ENCODE results near the gene AKAP10. TPM values are rescaled to one million over a fixed set of nuclear protein-coding genes. Genes with fewer than 3 reads are reported as not detected.

The AKAP10 gene
- total and polyA plus RNA-seq, 2 of the 8 experiments (the other 6 are each of a cell fraction or from before 2014, with no cell fraction given): 13.3 to 27.0 TPM

DNA sequence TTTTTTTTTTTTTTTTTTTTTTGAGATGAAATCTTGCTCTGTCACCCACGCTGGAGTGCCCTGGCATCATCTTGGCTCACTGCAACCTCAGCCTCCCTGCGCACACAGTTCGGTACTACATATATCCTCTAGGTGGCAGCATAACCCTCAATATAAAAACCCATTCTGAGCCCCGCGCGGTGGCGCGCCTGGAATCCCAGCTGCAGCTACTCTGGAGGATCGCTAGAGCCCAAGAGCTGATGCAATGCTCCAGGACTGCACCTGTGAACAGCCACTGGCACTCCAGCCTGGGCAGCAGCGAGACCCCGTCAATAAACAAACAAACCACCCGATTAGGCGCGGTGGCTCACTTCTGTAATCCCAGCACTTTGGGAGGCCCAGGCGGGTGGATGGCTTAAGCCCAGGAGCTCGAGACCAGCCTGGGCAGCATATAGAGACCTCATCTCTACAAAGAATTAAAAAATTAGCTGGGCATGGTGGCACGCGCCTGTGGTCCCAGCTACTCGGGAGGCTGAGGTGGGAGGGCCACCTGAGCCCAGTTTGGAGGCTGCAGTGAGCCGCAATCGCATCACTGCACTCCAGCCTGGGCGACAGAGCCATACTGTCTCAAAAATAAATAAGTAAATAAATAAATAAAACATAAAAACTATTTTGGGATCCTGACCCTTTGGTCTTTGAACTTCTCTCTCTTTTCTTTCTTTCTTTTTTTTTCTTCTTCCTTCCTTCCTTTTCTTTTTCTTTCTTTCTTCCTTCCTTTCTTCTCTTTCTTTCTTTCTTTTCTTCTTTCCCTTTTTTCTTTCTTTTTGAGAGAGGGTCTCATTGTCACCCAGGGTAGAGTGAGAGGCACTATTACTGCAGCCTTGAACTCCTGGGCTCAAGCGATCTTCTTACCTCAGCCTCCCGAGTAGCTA, 15.4 kb upstream of the AKAP10 start (continued):
- TF ChIP-seq RAD21 (IDR thresholded peaks at IDR 0.05 in 1 of 2, conservative IDR thresholded peaks at IDR 0.05 in 1 of 2; ENCODE audit: low read depth in 2 of 2, low read length in 2 of 2) (peak; percentile 85 to 91), JUND (IDR thresholded peaks at IDR 0.05; ENCODE audit: low read length) (peak; percentile 82; the same call in 1 of the 2 replicates), TCF12 (IDR thresholded peaks at IDR 0.05; ENCODE audit: low read depth, low read length) (peak; percentile 90; the same call in 1 of the 2 replicates), BRCA1 (IDR thresholded peaks at IDR 0.05; ENCODE audit: low read depth, low read length) (no peak), SUZ12 (IDR thresholded peaks at IDR 0.05; ENCODE audit: low read length) (no peak), MAFK (IDR thresholded peaks at IDR 0.05; ENCODE audit: low read depth, low read length) (0 out of 2 replicates have a peak, but pooled peaks have one; percentile 23)
- TF ChIP-seq, protein P1, sequence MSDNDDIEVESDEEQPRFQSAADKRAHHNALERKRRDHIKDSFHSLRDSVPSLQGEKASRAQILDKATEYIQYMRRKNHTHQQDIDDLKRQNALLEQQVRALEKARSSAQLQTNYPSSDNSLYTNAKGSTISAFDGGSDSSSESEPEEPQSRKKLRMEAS (IDR thresholded peaks at IDR 0.05): peak; percentile 21; the same call in 1 of the 2 replicates
- TF ChIP-seq, protein P2, sequence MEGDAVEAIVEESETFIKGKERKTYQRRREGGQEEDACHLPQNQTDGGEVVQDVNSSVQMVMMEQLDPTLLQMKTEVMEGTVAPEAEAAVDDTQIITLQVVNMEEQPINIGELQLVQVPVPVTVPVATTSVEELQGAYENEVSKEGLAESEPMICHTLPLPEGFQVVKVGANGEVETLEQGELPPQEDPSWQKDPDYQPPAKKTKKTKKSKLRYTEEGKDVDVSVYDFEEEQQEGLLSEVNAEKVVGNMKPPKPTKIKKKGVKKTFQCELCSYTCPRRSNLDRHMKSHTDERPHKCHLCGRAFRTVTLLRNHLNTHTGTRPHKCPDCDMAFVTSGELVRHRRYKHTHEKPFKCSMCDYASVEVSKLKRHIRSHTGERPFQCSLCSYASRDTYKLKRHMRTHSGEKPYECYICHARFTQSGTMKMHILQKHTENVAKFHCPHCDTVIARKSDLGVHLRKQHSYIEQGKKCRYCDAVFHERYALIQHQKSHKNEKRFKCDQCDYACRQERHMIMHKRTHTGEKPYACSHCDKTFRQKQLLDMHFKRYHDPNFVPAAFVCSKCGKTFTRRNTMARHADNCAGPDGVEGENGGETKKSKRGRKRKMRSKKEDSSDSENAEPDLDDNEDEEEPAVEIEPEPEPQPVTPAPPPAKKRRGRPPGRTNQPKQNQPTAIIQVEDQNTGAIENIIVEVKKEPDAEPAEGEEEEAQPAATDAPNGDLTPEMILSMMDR (IDR thresholded peaks at IDR 0.05; ENCODE audit: control extremely low read depth in 1 of 3, insufficient read depth in 1 of 3, low read depth in 1 of 3, low read length in 3 of 3): peak; percentile 63 to 97 (median 74)
- TF ChIP-seq, protein P3, sequence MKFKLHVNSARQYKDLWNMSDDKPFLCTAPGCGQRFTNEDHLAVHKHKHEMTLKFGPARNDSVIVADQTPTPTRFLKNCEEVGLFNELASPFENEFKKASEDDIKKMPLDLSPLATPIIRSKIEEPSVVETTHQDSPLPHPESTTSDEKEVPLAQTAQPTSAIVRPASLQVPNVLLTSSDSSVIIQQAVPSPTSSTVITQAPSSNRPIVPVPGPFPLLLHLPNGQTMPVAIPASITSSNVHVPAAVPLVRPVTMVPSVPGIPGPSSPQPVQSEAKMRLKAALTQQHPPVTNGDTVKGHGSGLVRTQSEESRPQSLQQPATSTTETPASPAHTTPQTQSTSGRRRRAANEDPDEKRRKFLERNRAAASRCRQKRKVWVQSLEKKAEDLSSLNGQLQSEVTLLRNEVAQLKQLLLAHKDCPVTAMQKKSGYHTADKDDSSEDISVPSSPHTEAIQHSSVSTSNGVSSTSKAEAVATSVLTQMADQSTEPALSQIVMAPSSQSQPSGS (IDR thresholded peaks at IDR 0.05; ENCODE audit: low read length): 0 out of 2 replicates have a peak, but pooled peaks have one; percentile 31

Data from H1 (cell line).